CD4-positive, alpha-beta T cell (primary cell): ENCODE measurements around the gene CGREF1. TPM values are rescaled to one million over a fixed set of nuclear protein-coding genes. Genes with fewer than 3 reads are reported as not detected.

Experiments used
- ATAC-seq: fragments of 200-7000 bp; cut with Tn5 transposase; one replicate; pipeline ENCODE4 v1.10.0; 2022; ENCODE audit warnings: mild to moderate bottlenecking; ENCODE audit not compliant: poor library complexity
- CTCF ChIA-PET: fragments of 350-600 bp; sonication (Branson Sonifier 250); formaldehyde crosslinking; loops from one replicate; lab custom pipeline; 2021; ENCODE audit warnings: antibody characterized with exemption, inconsistent platforms; lab: Charles Lee
- POLR2A ChIA-PET: fragments of 350-600 bp; sonication (Branson Sonifier 250); formaldehyde crosslinking; loops from one replicate; lab custom pipeline; 2021; ENCODE audit warnings: antibody characterized with exemption, inconsistent platforms; lab: Charles Lee
- DNase-seq, 14 experiments: peaks; one replicate each; pipeline ENCODE4 v3.0.0-alpha.2; 2013 to 2020; ENCODE audit warnings: mixed read lengths in 2 of 14
- H3K27ac ChIP-seq, 2 donors: one replicate each; pipeline versions ENCODE4 v1.5.1 to v1.7.0; 2013; ENCODE audit warnings: low read length in 2 of 2, low read depth in 1 of 2, mild to moderate bottlenecking in 1 of 2
- H3K27me3 ChIP-seq, 2 experiments: 1 replicate in 1 of 2; 2 replicates in 1 of 2; pipeline versions ENCODE4 v1.6.1 to v1.7.0; 2013; ENCODE audit warnings: low read length in 2 of 2, control low read depth in 1 of 2, mild to moderate bottlenecking in 1 of 2, moderate library complexity in 1 of 2; ENCODE audit not compliant: insufficient read depth in 2 of 2, control insufficient read depth in 1 of 2
- H3K36me3 ChIP-seq: one replicate; pipeline ENCODE4 v1.6.1; 2013; ENCODE audit warnings: low read length, control low read depth; ENCODE audit not compliant: insufficient read depth
- H3K4me1 ChIP-seq: one replicate; pipeline ENCODE4 v1.6.1; 2013; ENCODE audit warnings: low read length, control low read depth; ENCODE audit not compliant: insufficient read depth
- H3K4me3 ChIP-seq: one replicate; pipeline ENCODE4 v1.5.1; 2013; ENCODE audit warnings: mild to moderate bottlenecking, low read length, moderate library complexity
- H3K9me3 ChIP-seq, 2 experiments: 1 replicate in 1 of 2; 2 replicates in 1 of 2; pipeline versions ENCODE4 v1.6.1 to v1.7.0; 2013; ENCODE audit warnings: low read length in 2 of 2, mild to moderate bottlenecking in 2 of 2, control low read depth in 1 of 2, moderate library complexity in 1 of 2; ENCODE audit not compliant: control insufficient read depth in 1 of 2, insufficient read depth in 1 of 2
- H3K27ac Mint-ChIP-seq: one replicate; pipeline ENCODE4 v1.8.0; 2020; ENCODE audit warnings: mixed read lengths
- H3K27me3 Mint-ChIP-seq: one replicate; pipeline ENCODE4 v1.8.0; 2021; ENCODE audit warnings: mixed read lengths
- H3K36me3 Mint-ChIP-seq: one replicate; pipeline ENCODE4 v1.8.0; 2021; ENCODE audit warnings: low read depth, mixed read lengths
- H3K4me1 Mint-ChIP-seq: one replicate; pipeline ENCODE4 v1.8.0; 2021; ENCODE audit warnings: low read depth, mixed read lengths
- H3K4me3 Mint-ChIP-seq: one replicate; pipeline ENCODE4 v1.8.0; 2020; ENCODE audit warnings: mild to moderate bottlenecking, mixed read lengths
- H3K9me3 Mint-ChIP-seq: one replicate; pipeline ENCODE4 v1.8.0; 2020; ENCODE audit warnings: mixed read lengths
- CTCF ChIP-seq: fragments of 200-600 bp; IDR thresholded peaks from one replicate; pipeline ENCODE4 v1.8.0; 2022; ENCODE audit warnings: antibody characterized with exemption, mild to moderate bottlenecking
- intact Hi-C, 2 experiments: fragments of 100-400 bp; cut with DNase I in 1 of 2; cut with micrococcal nuclease in 1 of 2; formaldehyde crosslinking; loops; one replicate each; pipeline versions ENCODE4 v1.15.1 to v1.9.0; 2023 to 2025; cut with DNase I, micrococcal nuclease
- total RNA-seq, 174 experiments: library from RNA in 2 of 174; stranded (reverse) in 2 of 174; gene quantifications; one replicate each; pipeline ENCODE4 v1.2.3 and lab custom pipeline; 2021 to 2026

The CGREF1 gene
- total RNA-seq, 2 experiments from 2014 or later: not detected

GRCh38 chr2:27125104-27125503 lies 6.2 kb upstream of the CGREF1 start:
- Histone ChIP-seq H3K4me1 (peaks cover 17% of the 10 kb centered on the region), H3K4me3 (no peak overlapping the region), H3K9me3 (no peaks in the 10 kb centered on the region), H3K27me3 (no peaks in the 10 kb centered on the region), H3K27ac (no peak overlapping the region), H3K36me3 (peaks cover 8% of the 10 kb centered on the region)
- peaks cover 9% of the 10 kb centered on the region for H3K4me1 Mint-ChIP-seq
- no peak for TF ChIP-seq CTCF
- CTCF ChIA-PET: interaction anchor here (0.6 to 1.9 kb wide), 3 partner anchors 19 to 1531 kb away, joined by 3 to 5 read pairs (median 4); no protein-coding TSS in a partner anchor
- H3K27me3 Mint-ChIP-seq: peaks cover 6% of the 10 kb centered on the region
- intact Hi-C loops: no loop called here
- peaks cover 12% of the 10 kb centered on the region for H3K36me3 Mint-ChIP-seq
- no peaks in the 10 kb centered on the region for H3K9me3 Mint-ChIP-seq
- H3K4me3 Mint-ChIP-seq: peak overlapping the region; percentile 80
- DNase-seq (no peak), ATAC-seq (no peak)
- H3K27ac Mint-ChIP-seq: no peak overlapping the region
- POLR2A ChIA-PET: interaction anchor here (1.9 to 3.0 kb wide), 2 partner anchors 9 to 11 kb away, joined by 7 to 56 read pairs; partner anchors contain the start of gene PREB

- H3K4me1 Mint-ChIP-seq: peaks cover 18% of the 10 kb centered on the region
- ATAC-seq (peak; percentile 79), DNase-seq (peak; percentile 23 to 86 (median 58))
- H3K4me1 ChIP-seq: peaks cover 22% of the 10 kb centered on the region
- ChIA-PET POLR2A (interaction anchor here (0.6 to 3.0 kb wide), 10 partner anchors 8 to 180 kb away, joined by 3 to 56 read pairs (median 6); partner anchors contain the start of genes AGBL5, OST4 and PREB), CTCF (interaction anchor here (1.5 to 1.9 kb wide), 3 partner anchors 10 to 42 kb away, joined by 5 to 8 read pairs (median 5); partner anchors contain the start of gene PREB)
- H3K9me3 Mint-ChIP-seq: no peaks in the 10 kb centered on the region
- intact Hi-C loops: loop anchor here (1.0 kb wide), 1 partner anchor 11 kb away; the partner anchor contains the start of gene PREB (in 2 of the 2)
- H3K36me3 ChIP-seq: no peaks in the 10 kb centered on the region
- peak within 1 kb of the TSS; percentile 78 for H3K4me3 ChIP-seq
- H3K9me3 ChIP-seq: peaks cover 0 to under 1% of the 10 kb centered on the region in 2 experiments
- peak within 1 kb of the TSS in 1 of 2 donors; percentile 52 for H3K27ac ChIP-seq
- H3K4me3 Mint-ChIP-seq: peak within 1 kb of the TSS; percentile 92
- no peaks in the 10 kb centered on the region for H3K36me3 Mint-ChIP-seq
- H3K27ac Mint-ChIP-seq: peak within 1 kb of the TSS; percentile 81
- TF ChIP-seq CTCF: no peak
- H3K27me3 Mint-ChIP-seq: peaks cover 19% of the 10 kb centered on the region
- H3K27me3 ChIP-seq: peaks cover 1 to 6% of the 10 kb centered on the region in 2 experiments
Observed at GRCh38 chr2:27123302-27124150, 4.6 kb upstream of the CGREF1 start, which contains the start of gene ABHD1. Gene ABHD1 (plus strand): TSS chr2:27123815. CDS start chr2:27123949, 134 bp downstream.

GRCh38 chr2:27122791-27123190 lies 3.9 kb upstream of the CGREF1 start:
- H3K4me3 ChIP-seq: peak overlapping the region; percentile 78
- peaks cover 9 to 13% of the 10 kb centered on the region in 2 experiments for H3K27me3 ChIP-seq
- H3K4me1 Mint-ChIP-seq: peaks cover 18% of the 10 kb centered on the region
- H3K4me3 Mint-ChIP-seq: peak overlapping the region; percentile 92
- no peak for TF ChIP-seq CTCF
- peaks cover 24% of the 10 kb centered on the region for H3K27me3 Mint-ChIP-seq
- H3K4me1 ChIP-seq: peaks cover 26% of the 10 kb centered on the region
- H3K36me3 ChIP-seq: no peaks in the 10 kb centered on the region
- H3K36me3 Mint-ChIP-seq: no peaks in the 10 kb centered on the region
- peak overlapping the region; percentile 81 for H3K27ac Mint-ChIP-seq
- POLR2A ChIA-PET: interaction anchor here (1.0 to 3.0 kb wide), 7 partner anchors 12 to 181 kb away, joined by 3 to 56 read pairs (median 6); partner anchors contain the start of genes AGBL5, OST4 and PREB
- peaks cover 0 to 4% of the 10 kb centered on the region in 2 experiments for H3K9me3 ChIP-seq
- no peaks in the 10 kb centered on the region for H3K9me3 Mint-ChIP-seq
- intact Hi-C loops: loop anchor here (1.0 kb wide), 1 partner anchor 12 kb away; the partner anchor contains the start of gene PREB (in 2 of the 2)
- DNase-seq (no peak), ATAC-seq (no peak)
- CTCF ChIA-PET: interaction anchor here (1.5 kb wide), 1 partner anchor 11 kb away, joined by 8 read pairs; the partner anchor contains the start of gene PREB
- no peak overlapping the region for H3K27ac ChIP-seq
